Neural crest cell (in vitro differentiated cells): ENCODE results near the gene CEP104. TPM values are rescaled to one million over a fixed set of nuclear protein-coding genes. Genes with fewer than 3 reads are reported as not detected.

Experiments used
- DNase-seq: peaks from one replicate; pipeline ENCODE4 v3.0.0; 2021; ENCODE audit warnings: low read depth, mixed read lengths, low spot score
- H3K27ac Mint-ChIP-seq: one replicate; pipeline ENCODE4 v1.8.0; 2021; ENCODE audit warnings: mild to moderate bottlenecking, mixed read lengths; ENCODE audit not compliant: unreplicated experiment
- H3K27me3 Mint-ChIP-seq: 2 replicates; pipeline ENCODE4 v1.8.0; 2021; ENCODE audit warnings: low read depth, mild to moderate bottlenecking, mixed read lengths
- H3K36me3 Mint-ChIP-seq: 2 replicates; pipeline ENCODE4 v1.8.0; 2021; ENCODE audit warnings: low read depth, mild to moderate bottlenecking, mixed read lengths
- H3K4me1 Mint-ChIP-seq: 2 replicates; pipeline ENCODE4 v1.8.0; 2021; ENCODE audit warnings: mixed read lengths
- H3K4me3 Mint-ChIP-seq: one replicate; pipeline ENCODE4 v1.8.0; 2021; ENCODE audit warnings: mild to moderate bottlenecking, mixed read lengths
- H3K9me3 Mint-ChIP-seq: 2 replicates; pipeline ENCODE4 v1.8.0; 2021; ENCODE audit warnings: mixed read lengths
- CTCF ChIP-seq: fragments of 200-600 bp; sonication (generic); conservative IDR thresholded peaks from 2 replicates; pipeline ENCODE4 v1.5.0; 2021; ENCODE audit warnings: antibody characterized with exemption, mild to moderate bottlenecking
- total RNA-seq: library from RNA; stranded (reverse); gene quantifications from 2 replicates; pipeline ENCODE4 v1.2.1, GENCODE V29; 2021

CEP104 gene
- total RNA-seq, 1 donor from 2014 or later = 36.2 TPM

- TF ChIP-seq CTCF = no peak
- Mint-ChIP-seq H3K36me3 (peaks cover 4% of the 10 kb centered on the region), H3K4me1 (peaks cover 24% of the 10 kb centered on the region), H3K9me3 (no peaks in the 10 kb centered on the region), H3K27ac (peak overlapping the region; percentile 87), H3K4me3 (peak overlapping the region; percentile 66), H3K27me3 (no peaks in the 10 kb centered on the region)
- DNase-seq = no peak
These were observed 38.9 kb upstream of the CEP104 start for GRCh38 chr1:3895951-3896325.

- H3K9me3 Mint-ChIP-seq = no peaks in the 10 kb centered on the region
- peaks cover 21% of the 10 kb centered on the region for H3K4me1 Mint-ChIP-seq
- H3K27me3 Mint-ChIP-seq = no peaks in the 10 kb centered on the region
- H3K36me3 Mint-ChIP-seq = peaks cover 4% of the 10 kb centered on the region
- H3K4me3 Mint-ChIP-seq = no peak overlapping the region
- no peak for TF ChIP-seq CTCF
- DNase-seq = no peak
- H3K27ac Mint-ChIP-seq = peak overlapping the region; percentile 87
These were observed 38.4 kb upstream of the CEP104 start for GRCh38 chr1:3895279-3895950.

GRCh38 chr1:3894626-3895278 is 37.7 kb upstream of the CEP104 start:
- Mint-ChIP-seq H3K4me3 (no peak overlapping the region), H3K4me1 (peaks cover 19% of the 10 kb centered on the region), H3K27me3 (no peaks in the 10 kb centered on the region), H3K9me3 (no peaks in the 10 kb centered on the region), H3K27ac (no peak overlapping the region), H3K36me3 (peaks cover 8% of the 10 kb centered on the region)
- no peak for TF ChIP-seq CTCF
- no peak for DNase-seq

- Mint-ChIP-seq H3K36me3 (peaks cover 6% of the 10 kb centered on the region), H3K27me3 (no peaks in the 10 kb centered on the region), H3K4me1 (peaks cover 5% of the 10 kb centered on the region), H3K4me3 (no peak overlapping the region), H3K9me3 (no peaks in the 10 kb centered on the region), H3K27ac (no peak overlapping the region)
- DNase-seq = no peak
- TF ChIP-seq CTCF = no peak
These were observed 36.2 kb upstream of the CEP104 start for GRCh38 chr1:3893190-3893589.

GRCh38 chr1:3892748-3893147 is 35.7 kb upstream of the CEP104 start:
- no peak overlapping the region for H3K27ac Mint-ChIP-seq
- TF ChIP-seq CTCF = no peak
- peaks cover 6% of the 10 kb centered on the region for H3K36me3 Mint-ChIP-seq
- DNase-seq = no peak
- H3K4me3 Mint-ChIP-seq = no peak overlapping the region
- peaks cover 5% of the 10 kb centered on the region for H3K4me1 Mint-ChIP-seq
- no peaks in the 10 kb centered on the region for H3K27me3 Mint-ChIP-seq
- H3K9me3 Mint-ChIP-seq = no peaks in the 10 kb centered on the region
